ENCODE measurements around the gene NLN.
"Not testable (repeated sequence)": the region's sequence is repeated elsewhere in the genome, so short reads cannot be mapped to it uniquely, and the experiment has no call there.

Gene NLN

DNA sequence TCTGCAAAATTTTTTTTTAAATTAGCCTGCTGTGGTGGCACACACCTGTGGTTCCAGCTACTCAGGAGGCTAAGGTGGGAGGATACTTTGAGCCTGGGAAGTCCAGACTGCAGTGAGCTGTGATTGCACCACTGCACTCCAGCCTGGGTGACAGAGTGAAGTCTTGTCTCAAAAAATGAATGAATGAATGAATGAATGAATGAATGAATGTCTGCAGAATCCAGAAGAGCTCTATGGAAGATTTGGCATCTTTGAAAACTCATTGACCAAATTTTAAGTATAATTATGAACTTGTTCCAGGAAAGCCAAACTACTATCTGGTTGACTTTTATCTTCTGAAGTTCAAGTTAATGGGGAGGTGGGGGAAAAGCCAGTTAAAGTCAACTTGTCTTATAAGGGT lies 110.1 kb downstream of the NLN start:
- no peak for DNase-seq (ENCODE audit: low spot score)

- DNase-seq (ENCODE audit: low spot score) = no peak
Measured at GRCh38 chr5:65832603-65833228, 110.7 kb downstream of the NLN start.

- no peak for DNase-seq (ENCODE audit: low spot score)
Measured at GRCh38 chr5:65833780-65834179, 111.8 kb downstream of the NLN start.

DNA sequence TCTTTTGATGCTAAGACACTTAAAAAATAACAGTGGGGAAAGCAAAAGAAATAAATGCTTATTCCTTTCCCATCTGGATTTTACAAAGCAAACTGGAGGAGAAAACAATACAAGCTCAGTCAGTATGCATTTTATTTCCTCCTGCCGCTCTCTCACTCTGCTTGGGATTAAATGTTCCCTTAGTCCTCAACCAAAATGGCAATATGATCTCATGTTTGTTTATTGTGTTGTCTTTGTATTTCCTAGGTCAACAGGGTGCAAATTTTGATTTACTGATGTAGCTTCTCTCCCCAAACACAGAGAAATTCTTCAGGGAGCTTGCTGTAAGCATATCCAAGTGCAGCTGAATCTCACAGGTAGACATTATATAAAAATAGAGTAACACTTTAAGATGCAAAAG lies 112.3 kb downstream of the NLN start:
- DNase-seq (ENCODE audit: low spot score) = no peak

DNA sequence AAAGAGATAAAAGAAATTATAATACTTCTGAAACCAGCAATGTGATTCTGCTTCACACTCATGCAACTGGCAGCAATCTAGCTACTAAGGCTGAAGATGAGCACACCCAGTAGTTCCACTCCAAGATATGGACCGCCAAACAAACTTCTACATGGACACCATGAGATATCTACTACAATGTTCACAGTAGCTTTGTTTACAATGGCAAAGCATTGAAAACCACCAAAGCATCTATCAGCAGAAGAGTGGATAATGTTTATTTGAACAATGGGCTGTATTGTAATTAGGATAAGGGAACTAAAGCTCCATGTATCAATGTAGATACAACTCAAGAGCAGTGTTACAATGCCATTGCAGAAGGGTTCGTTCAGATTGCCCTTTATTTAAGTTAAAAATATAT lies 113.2 kb downstream of the NLN start:
- no peak for DNase-seq (ENCODE audit: low spot score)

- no peak for DNase-seq (ENCODE audit: low spot score)
Measured at GRCh38 chr5:65837139-65837538, 115.1 kb downstream of the NLN start.

GRCh38 chr5:65839170-65839569 lies 117.2 kb downstream of the NLN start:
- not testable (repeated sequence) for DNase-seq (ENCODE audit: low spot score)

DNA sequence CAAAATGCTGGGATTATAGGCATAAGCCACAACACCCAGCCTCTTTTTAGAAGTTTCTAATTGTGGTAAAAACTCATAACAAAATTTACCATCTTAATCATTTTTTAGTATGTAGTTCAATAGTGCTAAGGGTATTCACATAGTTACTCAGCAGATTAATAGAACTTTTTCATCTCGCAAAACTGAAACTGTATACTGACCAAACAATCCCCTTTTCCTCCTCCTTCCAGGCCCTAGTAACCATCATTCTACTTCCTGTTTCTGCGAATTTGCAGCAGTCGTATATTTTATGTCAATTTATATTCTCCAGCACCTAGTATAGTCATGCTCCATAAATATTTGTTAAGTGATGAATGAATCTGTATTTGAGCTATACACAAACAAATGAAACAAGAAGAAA lies 118.1 kb downstream of the NLN start:
- no peak for DNase-seq (ENCODE audit: low spot score)

DNA sequence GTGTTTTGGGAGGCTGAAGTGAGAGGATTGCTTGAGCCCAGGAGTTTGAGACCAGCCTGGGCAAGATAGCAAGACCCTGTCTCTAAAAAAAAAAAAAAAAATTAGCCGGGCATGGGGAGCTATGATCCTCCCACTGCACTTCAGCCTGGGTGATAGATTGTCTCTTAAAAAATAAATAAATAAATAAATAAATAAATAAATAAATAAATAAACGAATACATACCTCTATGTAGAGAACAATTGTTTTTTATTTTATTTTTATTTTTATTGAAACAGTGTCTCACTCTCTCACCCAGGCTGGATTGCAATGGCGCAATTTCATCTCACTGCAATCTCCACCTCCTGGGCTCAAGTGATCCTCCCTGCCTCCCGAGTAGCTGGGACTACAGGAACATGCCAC lies 122.8 kb downstream of the NLN start:
- not testable (repeated sequence) for DNase-seq (ENCODE audit: low spot score)

DNA sequence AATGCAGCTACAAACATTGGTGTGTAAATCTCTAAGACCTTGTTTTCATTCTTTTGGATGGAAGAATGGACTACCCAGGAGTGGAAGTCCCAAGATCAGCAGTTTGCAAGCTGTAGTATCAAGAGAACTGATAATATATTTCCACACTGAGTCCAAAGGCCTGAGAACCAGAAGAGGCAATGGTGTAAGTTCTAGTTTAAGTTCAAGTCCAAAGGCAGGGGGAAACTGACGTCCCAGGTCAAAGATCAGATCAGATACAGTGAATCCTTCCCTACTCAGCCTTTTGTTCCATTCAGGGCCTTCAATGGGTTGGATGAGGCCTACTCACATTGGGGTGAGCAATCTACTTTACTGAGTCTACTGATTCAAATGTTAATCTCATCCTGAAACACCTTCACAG lies 124.1 kb downstream of the NLN start:
- no peak for DNase-seq (ENCODE audit: low spot score)

DNA sequence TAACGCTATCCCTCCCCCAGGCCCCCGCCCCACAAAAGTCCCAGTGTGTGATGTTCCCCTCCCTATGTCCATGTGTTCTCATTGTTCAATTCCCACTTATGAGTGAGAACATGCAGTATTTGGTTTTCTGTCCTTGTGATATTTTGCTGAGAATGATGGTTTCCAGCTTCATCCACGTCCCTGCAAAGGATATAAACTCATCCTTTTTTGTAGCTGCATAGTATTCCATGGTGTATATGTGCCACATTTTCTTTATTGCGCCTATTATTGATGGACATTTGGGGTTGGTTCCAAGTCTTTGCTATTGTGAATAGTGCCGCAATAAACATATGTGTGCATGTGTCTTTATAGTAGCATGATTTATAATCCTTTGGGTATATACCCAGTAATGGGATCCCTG lies 125.0 kb downstream of the NLN start:
- DNase-seq (ENCODE audit: low spot score) = not testable (repeated sequence)

- not testable (repeated sequence) for DNase-seq (ENCODE audit: low spot score)
Measured at GRCh38 chr5:65849918-65850317, 127.9 kb downstream of the NLN start.

DNA sequence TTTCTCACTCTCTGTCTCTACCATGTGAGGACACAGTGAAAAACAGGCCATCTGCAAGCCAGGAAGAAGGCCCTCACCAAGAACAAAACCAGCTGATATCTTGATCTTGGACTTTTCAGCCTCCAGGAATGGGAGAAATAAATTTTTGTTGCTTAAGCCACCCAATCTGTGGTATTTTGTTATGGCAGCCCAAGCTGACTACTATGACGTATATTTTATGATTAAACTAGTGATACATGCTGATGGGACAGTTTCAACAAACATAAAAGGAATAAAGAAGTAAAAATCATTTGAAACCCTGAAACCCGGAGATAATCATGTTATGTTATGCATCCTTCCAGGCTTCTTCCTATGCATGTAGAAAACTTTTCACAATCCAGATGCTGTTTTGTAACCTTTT lies 132.9 kb downstream of the NLN start:
- DNase-seq (ENCODE audit: low spot score) = no peak

GRCh38 chr5:65855766-65856315 lies 133.8 kb downstream of the NLN start:
- no peak for DNase-seq (ENCODE audit: low spot score)

DNA sequence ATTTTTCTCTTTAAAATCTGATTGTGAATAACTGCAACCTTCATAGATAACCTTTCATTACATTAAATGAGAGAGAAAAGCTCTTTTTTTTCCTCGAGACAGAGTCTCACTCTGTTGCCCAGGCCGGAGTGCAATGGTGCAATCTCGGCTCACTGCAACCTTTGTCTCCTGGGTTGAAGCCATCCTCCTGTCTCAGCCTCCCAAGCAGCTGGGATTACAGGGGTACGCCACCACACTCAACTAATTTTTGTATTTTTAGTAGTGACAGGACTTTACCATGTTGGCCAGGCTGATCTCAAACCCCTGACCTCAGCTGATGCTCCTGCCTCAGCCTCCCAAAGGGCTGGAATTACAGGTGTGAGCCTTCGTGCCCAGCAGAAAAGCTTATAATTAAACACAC lies 134.5 kb downstream of the NLN start:
- no peak for DNase-seq (ENCODE audit: low spot score)

DNA sequence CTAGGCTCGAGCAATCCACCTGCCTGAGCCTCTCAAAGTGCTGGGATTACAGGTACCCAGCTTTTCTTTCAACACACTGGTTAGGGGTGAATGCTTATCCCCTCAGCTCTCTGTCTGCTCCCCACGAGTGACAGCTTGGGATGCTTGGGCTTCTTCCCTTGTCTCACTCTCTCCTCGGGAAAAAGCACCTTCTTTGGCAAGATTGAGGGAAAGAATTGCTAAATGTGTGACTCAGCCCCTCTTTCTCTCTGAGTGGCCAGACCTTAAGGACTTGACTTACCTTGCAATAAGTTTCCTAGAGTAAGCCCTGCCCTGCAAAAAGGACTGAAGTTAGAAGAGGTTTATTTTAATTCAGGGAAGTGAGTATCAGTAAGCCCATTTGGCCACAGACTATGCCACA lies 136.3 kb downstream of the NLN start:
- DNase-seq (ENCODE audit: low spot score) = no peak

DNA sequence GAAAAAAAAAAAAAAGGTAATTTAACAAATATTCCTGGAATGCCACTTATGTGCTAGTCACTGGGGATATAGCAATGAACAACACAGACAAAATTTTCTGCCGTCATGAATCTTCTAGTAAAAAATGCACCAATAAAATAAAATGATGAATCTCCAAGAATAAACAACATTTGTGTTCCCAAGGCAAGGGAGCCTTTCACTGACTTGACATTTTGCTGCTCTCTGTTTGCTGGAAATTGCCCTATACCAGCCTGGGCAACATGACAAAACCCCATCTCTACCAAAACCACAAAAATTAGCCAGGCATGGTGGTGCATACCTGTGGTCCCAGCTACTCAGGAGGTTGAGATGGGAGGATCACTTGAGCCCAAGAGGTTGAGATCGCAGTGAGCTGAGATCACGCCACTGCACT lies 139.8 kb downstream of the NLN start:
- no peak for DNase-seq (ENCODE audit: low spot score)

DNA sequence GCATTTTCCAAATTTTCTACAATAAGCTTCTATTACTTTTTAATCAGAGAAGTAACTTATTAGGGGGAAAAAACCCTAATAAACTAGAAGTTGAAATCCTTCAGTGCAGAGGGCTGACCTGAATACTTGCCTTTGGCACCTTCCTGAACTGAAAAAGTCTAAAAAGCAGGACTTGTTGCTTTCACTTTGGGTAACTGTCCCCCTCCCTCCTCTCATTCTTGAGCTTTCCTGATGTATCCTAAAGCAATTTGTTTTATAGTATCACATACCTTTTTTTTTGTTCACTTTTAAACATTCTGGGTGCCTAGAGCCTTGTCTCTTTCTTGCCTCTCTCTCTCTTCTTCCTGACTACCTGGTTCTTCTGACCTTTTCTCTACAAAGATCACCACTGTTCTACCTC lies 140.4 kb downstream of the NLN start:
- no peak for DNase-seq (ENCODE audit: low spot score)

GRCh38 chr5:65863747-65864146 lies 141.7 kb downstream of the NLN start:
- no peak for DNase-seq (ENCODE audit: low spot score)

GRCh38 chr5:65866837-65867521 lies 145.0 kb downstream of the NLN start:
- no peak for DNase-seq (ENCODE audit: low spot score)

- no peak for DNase-seq (ENCODE audit: low spot score)
Measured at GRCh38 chr5:65867542-65868195, 145.7 kb downstream of the NLN start.

- no peak for DNase-seq (ENCODE audit: low spot score)
Measured at GRCh38 chr5:65868509-65868908, 146.5 kb downstream of the NLN start.

GRCh38 chr5:65871182-65871581 lies 149.2 kb downstream of the NLN start:
- no peak for DNase-seq (ENCODE audit: low spot score)
